Endodermal cell (in vitro differentiated cells): ENCODE results near the gene KAZN. TPM values are rescaled to one million over a fixed set of nuclear protein-coding genes. Genes with fewer than 3 reads are reported as not detected.

ENCODE experiments used
- DNase-seq: peaks from one replicate; pipeline ENCODE4 v3.0.0-alpha.2; 2017
- H3K27ac ChIP-seq: 2 replicates; pipeline ENCODE4 v1.5.1; 2013; ENCODE audit warnings: mild to moderate bottlenecking, low read depth, low read length, moderate library complexity
- H3K27me3 ChIP-seq: 2 replicates; pipeline ENCODE4 v1.6.1; 2013; ENCODE audit warnings: mild to moderate bottlenecking, low read length, moderate library complexity; ENCODE audit not compliant: insufficient read depth, control insufficient read depth, poor library complexity, severe bottlenecking
- H3K36me3 ChIP-seq: 2 replicates; pipeline ENCODE4 v1.7.0; 2013; ENCODE audit warnings: mild to moderate bottlenecking, low read length, moderate library complexity; ENCODE audit not compliant: control insufficient read depth, insufficient read depth
- H3K4me1 ChIP-seq: one replicate; pipeline ENCODE4 v1.7.0; 2013; ENCODE audit warnings: low read length; ENCODE audit not compliant: control insufficient read depth, insufficient read depth
- H3K4me3 ChIP-seq: 2 replicates; pipeline ENCODE4 v1.5.1; 2013; ENCODE audit warnings: mild to moderate bottlenecking, low read length, moderate library complexity
- H3K9ac ChIP-seq: 2 replicates; pipeline ENCODE4 v1.6.1; 2013; ENCODE audit warnings: mild to moderate bottlenecking, low read length, moderate library complexity; ENCODE audit not compliant: poor library complexity, severe bottlenecking; ENCODE audit errors: extremely low read depth
- H3K9me3 ChIP-seq: 2 replicates; pipeline ENCODE4 v1.6.1; 2013; ENCODE audit warnings: mild to moderate bottlenecking, low read length, moderate library complexity; ENCODE audit not compliant: control insufficient read depth
- H3K27ac Mint-ChIP-seq: 2 replicates; pipeline ENCODE4 v1.8.0; 2020; ENCODE audit warnings: mixed read lengths
- H3K27me3 Mint-ChIP-seq: 2 replicates; pipeline ENCODE4 v1.8.0; 2021; ENCODE audit warnings: mild to moderate bottlenecking, mixed read lengths; ENCODE audit not compliant: insufficient read depth
- H3K36me3 Mint-ChIP-seq: 2 replicates; pipeline ENCODE4 v1.8.0; 2020; ENCODE audit warnings: low read depth, mixed read lengths
- H3K4me1 Mint-ChIP-seq: 2 replicates; pipeline ENCODE4 v1.8.0; 2020; ENCODE audit warnings: mixed read lengths
- H3K4me3 Mint-ChIP-seq: 2 replicates; pipeline ENCODE4 v1.8.0; 2020; ENCODE audit warnings: mild to moderate bottlenecking, moderate library complexity, mixed read lengths
- H3K9me3 Mint-ChIP-seq: 2 replicates; pipeline ENCODE4 v1.8.0; 2020; ENCODE audit warnings: mild to moderate bottlenecking, mixed read lengths
- CTCF ChIP-seq: fragments of 200-600 bp; sonication (generic); conservative IDR thresholded peaks from 2 replicates; pipeline ENCODE4 v1.5.0; 2021; ENCODE audit warnings: antibody characterized with exemption, mild to moderate bottlenecking
- WGBS, 2 experiments: methylation state at CpG; one replicate each; pipeline versions ENCODE4 v1.1.5 to v1.1.7; 2013; ENCODE audit warnings: missing lambda C conversion rate in 2 of 2, mixed read lengths in 1 of 2; ENCODE audit not compliant: insufficient coverage in 1 of 2, insufficient read length in 1 of 2; 5-methylcytosine and 5-hydroxymethylcytosine counted together
- total RNA-seq, 2 donors: library from RNA; stranded (reverse); fragmentation: NEBNext Ultra II Directional in 1 of 2; extraction: Animal tissue kit (Norgen Biotek cat#: 25700) in 1 of 2; gene quantifications; 2 replicates in 1 of 2; 3 replicates in 1 of 2; pipeline ENCODE4 v1.2.1, GENCODE V29; 2021

KAZN gene
- total RNA-seq, 2 donors from 2014 or later, result 12.4 to 13.9 TPM

- no peaks in the 10 kb centered on the region for H3K27me3 ChIP-seq
- H3K4me3 Mint-ChIP-seq, result no peak overlapping the region
- WGBS, 2 experiments, result 96 to 97% methylated on average over 5 of the region's 5 CpGs
Measured at GRCh38 chr1:14951766-14952165, 353.3 kb downstream of the KAZN start.

GRCh38 chr1:14952626-14953314, 354.3 kb downstream of the KAZN start:
- Histone ChIP-seq H3K4me1 (peaks cover 5% of the 10 kb centered on the region), H3K27ac (no peak overlapping the region), H3K9me3 (peaks cover 4% of the 10 kb centered on the region), H3K36me3 (no peaks in the 10 kb centered on the region), H3K4me3 (no peak overlapping the region), H3K9ac (no peak overlapping the region), H3K27me3 (no peaks in the 10 kb centered on the region)
- peaks cover 7% of the 10 kb centered on the region for H3K9me3 Mint-ChIP-seq
- no peaks in the 10 kb centered on the region for H3K36me3 Mint-ChIP-seq
- peaks cover 10% of the 10 kb centered on the region for H3K4me1 Mint-ChIP-seq
- no peak for TF ChIP-seq CTCF
- H3K27ac Mint-ChIP-seq, result no peak overlapping the region
- H3K27me3 Mint-ChIP-seq, result no peaks in the 10 kb centered on the region
- WGBS, 2 experiments, result 93 to 95% methylated on average over 8 to 11 of the region's 11 CpGs
- DNase-seq, result no peak
- no peak overlapping the region for H3K4me3 Mint-ChIP-seq

More at GRCh38 chr1:14951766-14952165, 353.3 kb downstream of the KAZN start:
- no peak overlapping the region for H3K9ac ChIP-seq
- DNase-seq, result no peak
- H3K9me3 Mint-ChIP-seq, result peaks cover 7% of the 10 kb centered on the region
- H3K9me3 ChIP-seq, result peaks cover 4% of the 10 kb centered on the region
- no peak overlapping the region for H3K27ac ChIP-seq
- no peaks in the 10 kb centered on the region for H3K36me3 Mint-ChIP-seq
- H3K27ac Mint-ChIP-seq, result no peak overlapping the region
- H3K27me3 Mint-ChIP-seq, result no peaks in the 10 kb centered on the region
- no peak for TF ChIP-seq CTCF
- peaks cover 5% of the 10 kb centered on the region for H3K4me1 ChIP-seq
- no peak overlapping the region for H3K4me3 ChIP-seq
- peaks cover 10% of the 10 kb centered on the region for H3K4me1 Mint-ChIP-seq
- H3K36me3 ChIP-seq, result no peaks in the 10 kb centered on the region

- peaks cover 10% of the 10 kb centered on the region for H3K4me1 Mint-ChIP-seq
Measured at GRCh38 chr1:14954210-14954609, 355.7 kb downstream of the KAZN start.

More at GRCh38 chr1:14954210-14954609, 355.7 kb downstream of the KAZN start:
- peaks cover 5% of the 10 kb centered on the region for H3K4me1 ChIP-seq
- no peaks in the 10 kb centered on the region for H3K36me3 Mint-ChIP-seq
- no peak overlapping the region for H3K27ac ChIP-seq
- H3K9me3 ChIP-seq, result peaks cover 4% of the 10 kb centered on the region
- 90 to 93% methylated on average over 3 to 6 of the region's 6 CpGs for WGBS, 2 experiments
- no peaks in the 10 kb centered on the region for H3K27me3 ChIP-seq
- no peak overlapping the region for H3K27ac Mint-ChIP-seq
- H3K27me3 Mint-ChIP-seq, result no peaks in the 10 kb centered on the region
- TF ChIP-seq CTCF, result no peak
- H3K36me3 ChIP-seq, result no peaks in the 10 kb centered on the region
- no peak overlapping the region for H3K4me3 ChIP-seq
- H3K4me3 Mint-ChIP-seq, result no peak overlapping the region
- no peak overlapping the region for H3K9ac ChIP-seq
- DNase-seq, result no peak
- peaks cover 7% of the 10 kb centered on the region for H3K9me3 Mint-ChIP-seq
